Osteocyte (in vitro differentiated cells): Measurements from ENCODE around the gene CD93. TPM values are rescaled to one million over a fixed set of nuclear protein-coding genes. Genes with fewer than 3 reads are reported as not detected.

ENCODE experiments used
- DNase-seq: peaks from one replicate; pipeline ENCODE4 v3.0.0; 2021; ENCODE audit warnings: mixed read lengths; ENCODE audit not compliant: unreplicated experiment; ENCODE audit errors: extremely low spot score
- H3K27ac Mint-ChIP-seq: one replicate; pipeline ENCODE4 v1.8.0; 2021; ENCODE audit warnings: mild to moderate bottlenecking, mixed read lengths; ENCODE audit not compliant: unreplicated experiment
- H3K27me3 Mint-ChIP-seq: one replicate; pipeline ENCODE4 v1.8.0; 2021; ENCODE audit warnings: mixed read lengths; ENCODE audit not compliant: unreplicated experiment
- H3K36me3 Mint-ChIP-seq: one replicate; pipeline ENCODE4 v1.8.0; 2021; ENCODE audit warnings: mixed read lengths; ENCODE audit not compliant: unreplicated experiment
- H3K4me1 Mint-ChIP-seq: one replicate; pipeline ENCODE4 v1.8.0; 2021; ENCODE audit warnings: mixed read lengths; ENCODE audit not compliant: unreplicated experiment
- H3K4me3 Mint-ChIP-seq: one replicate; pipeline ENCODE4 v1.8.0; 2021; ENCODE audit warnings: mild to moderate bottlenecking, moderate library complexity, mixed read lengths; ENCODE audit not compliant: unreplicated experiment
- H3K9me3 Mint-ChIP-seq: one replicate; pipeline ENCODE4 v1.8.0; 2021; ENCODE audit warnings: mixed read lengths; ENCODE audit not compliant: unreplicated experiment
- total RNA-seq: library from RNA; stranded (reverse); gene quantifications from 2 replicates; pipeline ENCODE4 v1.2.1, GENCODE V29; 2021
- TF ChIP-seq, protein P1 (sequence below): fragments of 200-600 bp; sonication (generic); IDR thresholded peaks from 2 replicates; pipeline ENCODE4 v1.5.0; 2021; ENCODE audit warnings: antibody characterized with exemption, mild to moderate bottlenecking, moderate library complexity

Gene CD93
- total RNA-seq, 1 donor from 2014 or later, result 0.21 TPM

DNA sequence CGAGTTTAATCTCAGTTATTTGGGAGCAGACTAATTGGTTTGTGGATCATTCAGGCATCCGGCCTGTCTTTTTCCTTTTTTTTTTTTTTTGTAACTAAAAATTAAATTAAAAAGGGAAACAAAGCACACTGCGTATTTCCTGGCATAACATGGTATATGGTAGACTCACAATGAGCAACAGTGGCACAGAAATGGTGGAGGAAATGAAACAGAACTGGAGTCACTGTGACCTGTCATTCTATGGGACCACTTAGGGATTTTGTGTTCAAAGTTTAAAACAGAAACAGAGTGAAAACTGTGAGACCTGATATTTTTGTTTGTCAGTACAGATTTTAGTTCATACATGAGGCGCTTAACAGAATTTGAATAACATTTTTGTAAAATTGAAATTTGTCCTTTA, 4.8 kb upstream of the CD93 start:
- Mint-ChIP-seq H3K27me3 (no peaks in the 10 kb centered on the region), H3K4me3 (no peak overlapping the region), H3K36me3 (no peaks in the 10 kb centered on the region), H3K27ac (no peak overlapping the region), H3K9me3 (no peaks in the 10 kb centered on the region), H3K4me1 (peaks cover 14% of the 10 kb centered on the region)
- DNase-seq, result no peak
- TF ChIP-seq, protein P1, sequence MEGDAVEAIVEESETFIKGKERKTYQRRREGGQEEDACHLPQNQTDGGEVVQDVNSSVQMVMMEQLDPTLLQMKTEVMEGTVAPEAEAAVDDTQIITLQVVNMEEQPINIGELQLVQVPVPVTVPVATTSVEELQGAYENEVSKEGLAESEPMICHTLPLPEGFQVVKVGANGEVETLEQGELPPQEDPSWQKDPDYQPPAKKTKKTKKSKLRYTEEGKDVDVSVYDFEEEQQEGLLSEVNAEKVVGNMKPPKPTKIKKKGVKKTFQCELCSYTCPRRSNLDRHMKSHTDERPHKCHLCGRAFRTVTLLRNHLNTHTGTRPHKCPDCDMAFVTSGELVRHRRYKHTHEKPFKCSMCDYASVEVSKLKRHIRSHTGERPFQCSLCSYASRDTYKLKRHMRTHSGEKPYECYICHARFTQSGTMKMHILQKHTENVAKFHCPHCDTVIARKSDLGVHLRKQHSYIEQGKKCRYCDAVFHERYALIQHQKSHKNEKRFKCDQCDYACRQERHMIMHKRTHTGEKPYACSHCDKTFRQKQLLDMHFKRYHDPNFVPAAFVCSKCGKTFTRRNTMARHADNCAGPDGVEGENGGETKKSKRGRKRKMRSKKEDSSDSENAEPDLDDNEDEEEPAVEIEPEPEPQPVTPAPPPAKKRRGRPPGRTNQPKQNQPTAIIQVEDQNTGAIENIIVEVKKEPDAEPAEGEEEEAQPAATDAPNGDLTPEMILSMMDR, result no peak

DNA sequence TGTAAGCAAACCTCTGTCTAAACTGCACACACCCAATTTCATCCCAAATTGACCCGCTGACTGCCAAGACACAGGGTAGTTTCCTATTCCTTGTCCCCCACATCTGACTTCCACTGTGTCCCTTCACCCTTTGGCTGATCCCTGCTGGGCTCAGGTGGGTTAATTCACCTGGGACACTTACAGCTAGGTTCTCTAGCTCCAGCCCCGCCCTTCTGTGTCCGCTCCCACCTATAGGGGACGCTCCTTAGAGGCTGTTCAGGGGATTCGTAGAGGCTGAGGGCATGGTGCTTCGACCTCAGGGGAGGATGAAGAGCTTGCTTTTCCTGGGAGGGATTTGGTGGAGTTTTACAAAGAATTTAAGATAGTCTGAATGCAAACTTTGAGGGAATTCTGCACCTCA, 4.0 kb upstream of the CD93 start:
- Mint-ChIP-seq H3K36me3 (no peaks in the 10 kb centered on the region), H3K27ac (no peak overlapping the region), H3K4me3 (no peak overlapping the region), H3K4me1 (peaks cover 14% of the 10 kb centered on the region), H3K27me3 (no peaks in the 10 kb centered on the region), H3K9me3 (no peaks in the 10 kb centered on the region)
- TF ChIP-seq, protein P1, result no peak
- peak; percentile 51 for DNase-seq

DNA sequence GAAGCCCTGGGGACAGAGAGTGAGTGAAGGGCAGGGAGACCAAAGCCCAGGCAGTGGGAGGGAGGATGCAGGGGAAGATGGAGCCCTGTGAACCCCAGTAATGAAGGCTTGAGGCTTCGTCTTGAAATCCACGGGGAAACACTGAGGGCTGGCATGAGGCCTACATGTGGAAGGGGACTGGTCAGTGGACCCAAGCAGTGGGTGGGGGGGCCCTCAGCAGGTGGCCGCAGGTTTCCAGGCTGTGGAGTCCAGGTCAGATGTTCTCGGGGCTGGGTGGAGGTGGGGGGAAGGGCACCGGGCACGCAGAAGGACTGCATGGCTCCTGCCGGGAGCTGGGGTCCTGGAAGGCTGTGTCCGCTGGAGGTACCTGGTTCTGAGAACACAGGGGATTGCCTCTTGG, 2.7 kb upstream of the CD93 start:
- peak; percentile 81 for DNase-seq
- no peak overlapping the region for H3K4me3 Mint-ChIP-seq
- H3K9me3 Mint-ChIP-seq, result no peaks in the 10 kb centered on the region
- H3K27ac Mint-ChIP-seq, result no peak overlapping the region
- H3K4me1 Mint-ChIP-seq, result peaks cover 14% of the 10 kb centered on the region
- H3K27me3 Mint-ChIP-seq, result no peaks in the 10 kb centered on the region
- TF ChIP-seq, protein P1, result no peak
- no peaks in the 10 kb centered on the region for H3K36me3 Mint-ChIP-seq

DNA sequence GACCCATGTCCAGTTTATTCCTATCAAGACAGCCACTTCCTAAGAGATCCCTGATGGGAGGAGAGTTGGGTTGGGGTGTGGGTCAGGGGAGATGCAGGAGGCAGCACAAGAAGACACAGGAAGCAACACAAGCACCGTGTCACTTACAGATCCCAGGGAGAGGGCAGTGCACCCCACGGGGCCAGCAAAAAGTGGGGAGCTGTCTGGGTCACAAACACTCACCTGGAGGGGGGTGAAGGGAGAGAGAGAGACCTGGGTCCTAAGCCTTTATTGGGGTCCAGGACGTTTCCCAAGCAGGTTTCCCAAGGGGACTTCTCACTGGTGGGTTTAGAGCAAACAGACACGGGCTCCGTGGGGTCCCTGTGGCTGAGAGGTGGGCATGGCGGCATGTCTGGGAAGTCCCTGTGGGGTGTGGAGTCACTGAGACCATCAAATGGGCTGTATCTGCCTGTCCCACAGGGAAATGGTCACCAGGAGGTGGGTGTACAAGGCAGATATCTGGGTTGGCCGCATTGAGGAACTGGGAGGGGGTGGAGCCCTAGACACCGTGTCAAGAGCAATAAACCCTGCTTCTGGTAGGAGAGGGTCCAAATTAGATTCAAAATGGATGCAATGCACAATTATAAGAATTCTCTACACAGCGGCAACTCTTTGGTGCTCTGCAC, 1.6 kb upstream of the CD93 start:
- no peak overlapping the region for H3K27ac Mint-ChIP-seq
- H3K9me3 Mint-ChIP-seq, result no peaks in the 10 kb centered on the region
- H3K4me1 Mint-ChIP-seq, result peaks cover 14% of the 10 kb centered on the region
- peak; percentile 65 for DNase-seq
- H3K4me3 Mint-ChIP-seq, result no peak overlapping the region
- H3K36me3 Mint-ChIP-seq, result no peaks in the 10 kb centered on the region
- no peaks in the 10 kb centered on the region for H3K27me3 Mint-ChIP-seq
- TF ChIP-seq, protein P1, result no peak

DNA sequence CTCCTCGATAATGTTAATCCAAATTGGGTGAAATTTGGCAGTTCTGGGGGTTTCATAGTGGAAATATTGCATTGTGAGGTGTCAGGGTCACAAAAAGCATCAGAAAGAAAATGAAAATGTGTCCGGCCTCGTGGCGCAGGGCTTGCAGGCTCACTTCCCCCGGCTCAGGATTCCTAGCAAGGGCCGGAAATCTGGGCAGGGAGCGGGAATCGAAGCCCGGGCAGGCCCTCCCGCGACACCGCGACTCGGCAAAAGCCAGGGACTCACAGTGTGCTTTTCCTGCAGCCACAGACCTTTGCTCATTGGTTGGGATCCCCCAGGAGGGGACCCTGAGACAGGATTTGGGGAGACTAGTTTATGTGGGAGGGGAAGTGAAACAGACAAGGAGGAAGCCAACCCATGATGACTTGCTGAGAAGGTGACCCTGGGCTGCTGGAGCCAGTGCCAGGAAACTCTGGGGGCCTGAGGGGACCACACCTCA, 847 bp upstream of the CD93 start:
- Mint-ChIP-seq H3K36me3 (no peaks in the 10 kb centered on the region), H3K27me3 (no peaks in the 10 kb centered on the region), H3K27ac (no peak overlapping the region), H3K4me3 (no peak overlapping the region), H3K9me3 (no peaks in the 10 kb centered on the region), H3K4me1 (peaks cover 9% of the 10 kb centered on the region)
- peak; percentile 80 for DNase-seq
- TF ChIP-seq, protein P1, result no peak
